Keratinocyte (primary cell): ENCODE measurements around the gene MICAL2.

Experiments
- EZH2 ChIP-seq: IDR thresholded peaks from one replicate; pipeline ENCODE4 v1.6.1; 2012; ENCODE audit warnings: inconsistent platforms, mild to moderate bottlenecking, low read length, moderate library complexity
- TF ChIP-seq, protein P1 (sequence below), 3 experiments: IDR thresholded peaks in 1 of 3; conservative IDR thresholded peaks in 1 of 3; optimal IDR thresholded peaks in 1 of 3; 2 replicates in 2 of 3; 3 replicates in 1 of 3; pipeline versions ENCODE3 to v1.5.1; 2011; ENCODE audit warnings: low read length in 3 of 3, mild to moderate bottlenecking in 3 of 3, moderate library complexity in 2 of 3, control low read depth in 1 of 3, inconsistent platforms in 1 of 3; ENCODE audit not compliant: insufficient read depth in 2 of 3; ENCODE audit errors: extremely low read depth in 1 of 3

DNA sequence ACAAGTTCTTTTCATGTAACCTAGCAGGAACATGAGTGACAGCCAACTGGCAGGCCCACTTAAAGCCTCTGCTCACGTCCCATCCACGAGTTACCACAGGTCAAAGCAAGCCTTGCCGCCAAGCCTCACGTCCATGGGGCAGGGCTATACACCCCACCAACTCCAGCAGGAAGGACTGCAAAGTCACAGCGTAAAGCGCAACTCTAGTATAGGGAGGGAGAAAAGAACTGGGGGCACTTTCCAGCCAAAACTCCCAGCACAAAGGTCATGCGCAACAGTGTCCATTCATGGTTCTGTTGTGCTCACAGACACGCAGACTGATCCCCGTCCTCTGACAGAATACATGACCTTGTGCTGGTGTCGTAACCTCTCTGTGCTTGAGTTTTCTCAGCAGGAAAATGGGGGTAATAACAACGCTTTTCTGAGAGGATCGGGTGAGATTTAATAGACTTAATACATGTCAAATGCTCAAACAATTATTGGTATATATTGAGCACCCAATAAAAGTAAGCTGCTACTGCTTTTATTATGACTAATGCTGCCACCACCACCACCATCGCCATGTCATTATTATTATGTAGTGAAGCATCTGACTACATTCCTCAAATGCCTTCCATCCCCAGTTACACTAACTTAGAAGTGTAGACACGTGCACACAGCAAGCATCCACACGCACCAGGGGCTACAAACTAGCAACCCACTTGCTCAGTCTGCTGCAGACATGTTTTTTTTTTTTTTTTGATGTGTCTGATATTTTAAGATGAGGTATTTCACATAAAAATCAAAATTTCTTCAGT lies 162.6 kb downstream of the MICAL2 start:
- TF ChIP-seq EZH2, result no peak
- TF ChIP-seq, protein P1, sequence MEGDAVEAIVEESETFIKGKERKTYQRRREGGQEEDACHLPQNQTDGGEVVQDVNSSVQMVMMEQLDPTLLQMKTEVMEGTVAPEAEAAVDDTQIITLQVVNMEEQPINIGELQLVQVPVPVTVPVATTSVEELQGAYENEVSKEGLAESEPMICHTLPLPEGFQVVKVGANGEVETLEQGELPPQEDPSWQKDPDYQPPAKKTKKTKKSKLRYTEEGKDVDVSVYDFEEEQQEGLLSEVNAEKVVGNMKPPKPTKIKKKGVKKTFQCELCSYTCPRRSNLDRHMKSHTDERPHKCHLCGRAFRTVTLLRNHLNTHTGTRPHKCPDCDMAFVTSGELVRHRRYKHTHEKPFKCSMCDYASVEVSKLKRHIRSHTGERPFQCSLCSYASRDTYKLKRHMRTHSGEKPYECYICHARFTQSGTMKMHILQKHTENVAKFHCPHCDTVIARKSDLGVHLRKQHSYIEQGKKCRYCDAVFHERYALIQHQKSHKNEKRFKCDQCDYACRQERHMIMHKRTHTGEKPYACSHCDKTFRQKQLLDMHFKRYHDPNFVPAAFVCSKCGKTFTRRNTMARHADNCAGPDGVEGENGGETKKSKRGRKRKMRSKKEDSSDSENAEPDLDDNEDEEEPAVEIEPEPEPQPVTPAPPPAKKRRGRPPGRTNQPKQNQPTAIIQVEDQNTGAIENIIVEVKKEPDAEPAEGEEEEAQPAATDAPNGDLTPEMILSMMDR (optimal IDR thresholded peaks at IDR 0.05 in 1 of 3, IDR thresholded peaks at IDR 0.05 in 1 of 3, conservative IDR thresholded peaks at IDR 0.05 in 1 of 3; ENCODE audit: extremely low read depth in 1 of 3, insufficient read depth in 2 of 3, low read length in 3 of 3), result no peak
